Caco-2 (cell line): Measurements from ENCODE around the gene GALNT18. TPM values are rescaled to one million over a fixed set of nuclear protein-coding genes. Genes with fewer than 3 reads are reported as not detected.

Experiments used
- BruUV-seq: library from RNA; stranded (reverse); fragments of 400-500 nt; replicated peaks from 2 replicates; lab custom pipeline; 2021; lab: Mats Ljungman, UMichigan
- CTCF ChIA-PET: fragments of 300-600 bp; sonication (Branson Sonifier 250); formaldehyde crosslinking; loops from one replicate; lab custom pipeline; 2022; ENCODE audit warnings: antibody characterized with exemption; lab: Charles Lee
- POLR2A ChIA-PET: fragments of 300-600 bp; sonication (Branson Sonifier 250); formaldehyde crosslinking; loops from one replicate; lab custom pipeline; 2022; ENCODE audit warnings: antibody characterized with exemption; lab: Charles Lee
- DNase-seq, 2 experiments: peaks; one replicate each; pipeline versions ENCODE4 v3.0.0 to v3.0.0-alpha.2; 2020 to 2022
- H3K27me3 ChIP-seq: replicated peaks from 2 replicates; pipeline ENCODE4 v1.6.0; 2011; ENCODE audit warnings: low read length; ENCODE audit not compliant: control insufficient read depth, insufficient read depth
- H3K36me3 ChIP-seq: 2 replicates; pipeline ENCODE4 v1.5.1; 2011; ENCODE audit warnings: low read length; ENCODE audit not compliant: control insufficient read depth, insufficient read depth
- H3K4me1 ChIP-seq: fragments of 250-450 bp; sonication (Bioruptor Pico); 2 replicates; pipeline ENCODE4 v1.5.1; 2020; ENCODE audit warnings: mild to moderate bottlenecking
- H3K4me3 ChIP-seq: 2 replicates; pipeline ENCODE4 v1.5.1; 2011; ENCODE audit warnings: low read depth, mild to moderate bottlenecking, control low read depth, low read length
- H3K9me3 ChIP-seq: fragments of 250-450 bp; sonication (Bioruptor Pico); 2 replicates; pipeline ENCODE4 v1.5.1; 2020; ENCODE audit warnings: mild to moderate bottlenecking, moderate library complexity
- H3K27ac Mint-ChIP-seq: one replicate; pipeline ENCODE4 v1.8.0; 2022; ENCODE audit warnings: mixed read lengths; ENCODE audit not compliant: unreplicated experiment
- H3K27me3 Mint-ChIP-seq: one replicate; pipeline ENCODE4 v1.8.0; 2022; ENCODE audit warnings: mixed read lengths; ENCODE audit not compliant: insufficient read depth, unreplicated experiment
- H3K36me3 Mint-ChIP-seq: one replicate; pipeline ENCODE4 v1.8.0; 2022; ENCODE audit warnings: mild to moderate bottlenecking, mixed read lengths; ENCODE audit not compliant: insufficient read depth, unreplicated experiment
- H3K4me1 Mint-ChIP-seq: one replicate; pipeline ENCODE4 v1.8.0; 2022; ENCODE audit warnings: low read depth, mixed read lengths; ENCODE audit not compliant: unreplicated experiment
- H3K4me3 Mint-ChIP-seq: one replicate; pipeline ENCODE4 v1.8.0; 2022; ENCODE audit warnings: mild to moderate bottlenecking, moderate library complexity, mixed read lengths; ENCODE audit not compliant: unreplicated experiment
- H3K9me3 Mint-ChIP-seq: one replicate; pipeline ENCODE4 v1.8.0; 2022; ENCODE audit warnings: mixed read lengths; ENCODE audit not compliant: unreplicated experiment
- CTCF ChIP-seq, 2 experiments: fragments of 200-600 bp in 1 of 2; IDR thresholded peaks; 1 replicate in 1 of 2; 2 replicates in 1 of 2; pipeline versions ENCODE4 v1.5.1 to v1.8.0; 2011 to 2022; ENCODE audit warnings: antibody characterized with exemption in 1 of 2, control low read depth in 1 of 2, inconsistent platforms in 1 of 2, low read depth in 1 of 2, low read length in 1 of 2, mild to moderate bottlenecking in 1 of 2, moderate library complexity in 1 of 2; ENCODE audit not compliant: insufficient read depth in 1 of 2, severe bottlenecking in 1 of 2, unreplicated experiment in 1 of 2
- intact Hi-C: fragments of 100-400 bp; cut with micrococcal nuclease; formaldehyde crosslinking; loops from one replicate; pipeline ENCODE4 v1.10.0; 2022; ENCODE audit not compliant: unreplicated experiment
- total RNA-seq: library from RNA; stranded (reverse); gene quantifications from 2 replicates; pipeline ENCODE4 v1.2.3, GENCODE V29; 2022

The GALNT18 gene
- total RNA-seq, 1 experiment from 2014 or later = 0.43 TPM

- Mint-ChIP-seq H3K4me3 (no peak overlapping the region), H3K4me1 (no peaks in the 10 kb centered on the region), H3K27me3 (peaks cover 11% of the 10 kb centered on the region), H3K9me3 (no peaks in the 10 kb centered on the region), H3K27ac (no peak overlapping the region), H3K36me3 (no peaks in the 10 kb centered on the region)
- intact Hi-C loops = no loop called here
- DNase-seq = no peak
- H3K4me1 ChIP-seq = no peaks in the 10 kb centered on the region
- H3K36me3 ChIP-seq = no peaks in the 10 kb centered on the region
- TF ChIP-seq CTCF (IDR thresholded peaks at IDR 0.05; ENCODE audit: insufficient read depth in 1 of 2, low read depth in 1 of 2, low read length in 1 of 2, severe bottlenecking in 1 of 2, unreplicated experiment in 1 of 2) = no peak
- ChIA-PET CTCF (no interaction called here), POLR2A (no interaction called here)
- H3K4me3 ChIP-seq = no peak overlapping the region
- H3K27me3 ChIP-seq = peaks cover 1% of the 10 kb centered on the region; the same call in 1 of the 2 replicates
- BruUV-seq = no TSS peak
- no peaks in the 10 kb centered on the region for H3K9me3 ChIP-seq
These were observed 39.7 kb upstream of the GALNT18 start for GRCh38 chr11:11661326-11662040.

- Mint-ChIP-seq H3K4me1 (no peaks in the 10 kb centered on the region), H3K27me3 (peaks cover 10% of the 10 kb centered on the region), H3K9me3 (no peaks in the 10 kb centered on the region), H3K36me3 (no peaks in the 10 kb centered on the region), H3K27ac (no peak overlapping the region), H3K4me3 (no peak overlapping the region)
- no peaks in the 10 kb centered on the region for H3K36me3 ChIP-seq
- DNase-seq = no peak
- CTCF ChIA-PET = no interaction called here
- intact Hi-C loops = no loop called here
- POLR2A ChIA-PET = no interaction called here
- no TSS peak for BruUV-seq
- H3K27me3 ChIP-seq = peaks cover 1% of the 10 kb centered on the region; the same call in 1 of the 2 replicates
- no peak for TF ChIP-seq CTCF (IDR thresholded peaks at IDR 0.05; ENCODE audit: insufficient read depth in 1 of 2, low read depth in 1 of 2, low read length in 1 of 2, severe bottlenecking in 1 of 2, unreplicated experiment in 1 of 2)
- H3K4me1 ChIP-seq = no peaks in the 10 kb centered on the region
- no peaks in the 10 kb centered on the region for H3K9me3 ChIP-seq
- no peak overlapping the region for H3K4me3 ChIP-seq
These were observed 38.5 kb upstream of the GALNT18 start for GRCh38 chr11:11660363-11660740.

GRCh38 chr11:11659567-11660362 lies 38.0 kb upstream of the GALNT18 start:
- H3K4me1 ChIP-seq = no peaks in the 10 kb centered on the region
- no peaks in the 10 kb centered on the region for H3K36me3 Mint-ChIP-seq
- H3K27me3 Mint-ChIP-seq = peaks cover 16% of the 10 kb centered on the region
- no peaks in the 10 kb centered on the region for H3K9me3 Mint-ChIP-seq
- POLR2A ChIA-PET = no interaction called here
- intact Hi-C loops = no loop called here
- no peak overlapping the region for H3K4me3 Mint-ChIP-seq
- H3K9me3 ChIP-seq = no peaks in the 10 kb centered on the region
- H3K27ac Mint-ChIP-seq = no peak overlapping the region
- no TSS peak for BruUV-seq
- no peaks in the 10 kb centered on the region for H3K4me1 Mint-ChIP-seq
- H3K4me3 ChIP-seq = no peak overlapping the region
- no peak for DNase-seq
- H3K27me3 ChIP-seq = peaks cover 1% of the 10 kb centered on the region; the same call in 1 of the 2 replicates
- H3K36me3 ChIP-seq = no peaks in the 10 kb centered on the region
- peak; percentile 11 to 21 for TF ChIP-seq CTCF (IDR thresholded peaks at IDR 0.05; ENCODE audit: insufficient read depth in 1 of 2, low read depth in 1 of 2, low read length in 1 of 2, severe bottlenecking in 1 of 2, unreplicated experiment in 1 of 2)
- CTCF ChIA-PET = interaction anchor here (0.7 kb wide), 1 partner anchor 38 kb away, joined by 4 read pairs; the partner anchor contains the start of gene GALNT18
